HEK293 (cell line): ENCODE data around the gene EIF4E3.

ENCODE experiments used
- SALL2 ChIP-seq: fragments of 450-650 bp; formaldehyde crosslinking; IDR thresholded peaks from 2 replicates; pipeline ENCODE4 v1.5.0; 2017; ENCODE audit warnings: missing biosample characterization, mild to moderate bottlenecking, missing genetic modification characterization, borderline replicate concordance
- ZBTB8A ChIP-seq: fragments of 450-650 bp; formaldehyde crosslinking; IDR thresholded peaks from 2 replicates; pipeline ENCODE4 v1.5.1; 2016; ENCODE audit warnings: missing biosample characterization, missing genetic modification characterization
- TF ChIP-seq, protein P1 (sequence below): sonication (generic); formaldehyde crosslinking; IDR thresholded peaks from 2 replicates; pipeline ENCODE4 v1.8.1; 2022; ENCODE audit warnings: mild to moderate bottlenecking, moderate library complexity, missing genetic modification reagents
- TF ChIP-seq, protein P2 (sequence below): fragments of 450-650 bp; formaldehyde crosslinking; IDR thresholded peaks from 2 replicates; pipeline ENCODE4 v1.5.1; 2016; ENCODE audit warnings: missing biosample characterization, missing genetic modification characterization
- TF ChIP-seq, protein P3 (sequence below): fragments of 450-650 bp; formaldehyde crosslinking; IDR thresholded peaks from 2 replicates; pipeline ENCODE4 v1.5.1; 2016; ENCODE audit warnings: missing biosample characterization, missing genetic modification characterization, low read depth
- TF ChIP-seq, protein P4 (sequence below): fragments of 450-650 bp; formaldehyde crosslinking; IDR thresholded peaks from 2 replicates; pipeline ENCODE4 v1.5.1; 2016; ENCODE audit warnings: missing biosample characterization, missing genetic modification characterization

DNA sequence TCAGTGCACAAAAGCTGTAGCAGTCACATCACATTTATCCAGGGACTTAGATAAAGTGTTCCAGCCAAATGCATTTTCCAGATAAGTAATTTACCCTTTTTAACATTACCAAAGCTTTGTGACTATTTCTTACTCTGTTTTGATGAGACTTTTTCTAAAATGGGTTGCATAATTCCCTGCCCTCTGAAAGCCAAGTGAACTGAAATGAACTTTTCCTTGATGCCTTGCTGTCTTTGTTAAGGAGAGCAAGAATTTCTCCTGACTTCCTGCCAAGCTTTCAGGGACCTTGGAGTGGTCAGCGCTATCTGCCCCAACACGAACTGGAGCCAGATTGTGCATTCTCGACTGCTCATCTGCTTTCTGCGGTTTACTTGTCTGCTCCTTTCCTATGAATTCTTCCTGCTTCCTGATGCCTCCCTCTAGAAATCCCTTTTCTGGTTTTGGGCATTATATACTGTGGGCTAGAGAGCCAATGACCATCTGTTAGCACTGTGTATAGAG, 34.8 kb downstream of the EIF4E3 start:
- TF ChIP-seq ZBTB8A: no peak
- TF ChIP-seq, protein P1, sequence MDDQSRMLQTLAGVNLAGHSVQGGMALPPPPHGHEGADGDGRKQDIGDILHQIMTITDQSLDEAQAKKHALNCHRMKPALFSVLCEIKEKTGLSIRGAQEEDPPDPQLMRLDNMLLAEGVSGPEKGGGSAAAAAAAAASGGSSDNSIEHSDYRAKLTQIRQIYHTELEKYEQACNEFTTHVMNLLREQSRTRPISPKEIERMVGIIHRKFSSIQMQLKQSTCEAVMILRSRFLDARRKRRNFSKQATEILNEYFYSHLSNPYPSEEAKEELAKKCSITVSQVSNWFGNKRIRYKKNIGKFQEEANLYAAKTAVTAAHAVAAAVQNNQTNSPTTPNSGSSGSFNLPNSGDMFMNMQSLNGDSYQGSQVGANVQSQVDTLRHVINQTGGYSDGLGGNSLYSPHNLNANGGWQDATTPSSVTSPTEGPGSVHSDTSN: no peak
- TF ChIP-seq, protein P2, sequence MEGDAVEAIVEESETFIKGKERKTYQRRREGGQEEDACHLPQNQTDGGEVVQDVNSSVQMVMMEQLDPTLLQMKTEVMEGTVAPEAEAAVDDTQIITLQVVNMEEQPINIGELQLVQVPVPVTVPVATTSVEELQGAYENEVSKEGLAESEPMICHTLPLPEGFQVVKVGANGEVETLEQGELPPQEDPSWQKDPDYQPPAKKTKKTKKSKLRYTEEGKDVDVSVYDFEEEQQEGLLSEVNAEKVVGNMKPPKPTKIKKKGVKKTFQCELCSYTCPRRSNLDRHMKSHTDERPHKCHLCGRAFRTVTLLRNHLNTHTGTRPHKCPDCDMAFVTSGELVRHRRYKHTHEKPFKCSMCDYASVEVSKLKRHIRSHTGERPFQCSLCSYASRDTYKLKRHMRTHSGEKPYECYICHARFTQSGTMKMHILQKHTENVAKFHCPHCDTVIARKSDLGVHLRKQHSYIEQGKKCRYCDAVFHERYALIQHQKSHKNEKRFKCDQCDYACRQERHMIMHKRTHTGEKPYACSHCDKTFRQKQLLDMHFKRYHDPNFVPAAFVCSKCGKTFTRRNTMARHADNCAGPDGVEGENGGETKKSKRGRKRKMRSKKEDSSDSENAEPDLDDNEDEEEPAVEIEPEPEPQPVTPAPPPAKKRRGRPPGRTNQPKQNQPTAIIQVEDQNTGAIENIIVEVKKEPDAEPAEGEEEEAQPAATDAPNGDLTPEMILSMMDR (tag by site-specific recombination): no peak
- no peak for TF ChIP-seq SALL2 (tag by site-specific recombination)
- TF ChIP-seq, protein P3, sequence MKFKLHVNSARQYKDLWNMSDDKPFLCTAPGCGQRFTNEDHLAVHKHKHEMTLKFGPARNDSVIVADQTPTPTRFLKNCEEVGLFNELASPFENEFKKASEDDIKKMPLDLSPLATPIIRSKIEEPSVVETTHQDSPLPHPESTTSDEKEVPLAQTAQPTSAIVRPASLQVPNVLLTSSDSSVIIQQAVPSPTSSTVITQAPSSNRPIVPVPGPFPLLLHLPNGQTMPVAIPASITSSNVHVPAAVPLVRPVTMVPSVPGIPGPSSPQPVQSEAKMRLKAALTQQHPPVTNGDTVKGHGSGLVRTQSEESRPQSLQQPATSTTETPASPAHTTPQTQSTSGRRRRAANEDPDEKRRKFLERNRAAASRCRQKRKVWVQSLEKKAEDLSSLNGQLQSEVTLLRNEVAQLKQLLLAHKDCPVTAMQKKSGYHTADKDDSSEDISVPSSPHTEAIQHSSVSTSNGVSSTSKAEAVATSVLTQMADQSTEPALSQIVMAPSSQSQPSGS (tag by site-specific recombination): no peak
- TF ChIP-seq, protein P4, sequence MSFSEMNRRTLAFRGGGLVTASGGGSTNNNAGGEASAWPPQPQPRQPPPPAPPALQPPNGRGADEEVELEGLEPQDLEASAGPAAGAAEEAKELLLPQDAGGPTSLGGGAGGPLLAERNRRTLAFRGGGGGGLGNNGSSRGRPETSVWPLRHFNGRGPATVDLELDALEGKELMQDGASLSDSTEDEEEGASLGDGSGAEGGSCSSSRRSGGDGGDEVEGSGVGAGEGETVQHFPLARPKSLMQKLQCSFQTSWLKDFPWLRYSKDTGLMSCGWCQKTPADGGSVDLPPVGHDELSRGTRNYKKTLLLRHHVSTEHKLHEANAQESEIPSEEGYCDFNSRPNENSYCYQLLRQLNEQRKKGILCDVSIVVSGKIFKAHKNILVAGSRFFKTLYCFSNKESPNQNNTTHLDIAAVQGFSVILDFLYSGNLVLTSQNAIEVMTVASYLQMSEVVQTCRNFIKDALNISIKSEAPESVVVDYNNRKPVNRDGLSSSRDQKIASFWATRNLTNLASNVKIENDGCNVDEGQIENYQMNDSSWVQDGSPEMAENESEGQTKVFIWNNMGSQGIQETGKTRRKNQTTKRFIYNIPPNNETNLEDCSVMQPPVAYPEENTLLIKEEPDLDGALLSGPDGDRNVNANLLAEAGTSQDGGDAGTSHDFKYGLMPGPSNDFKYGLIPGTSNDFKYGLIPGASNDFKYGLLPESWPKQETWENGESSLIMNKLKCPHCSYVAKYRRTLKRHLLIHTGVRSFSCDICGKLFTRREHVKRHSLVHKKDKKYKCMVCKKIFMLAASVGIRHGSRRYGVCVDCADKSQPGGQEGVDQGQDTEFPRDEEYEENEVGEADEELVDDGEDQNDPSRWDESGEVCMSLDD (tag by site-specific recombination): no peak
